GM23248 (cell line): ENCODE results near the gene ZBTB40. TPM values are rescaled to one million over a fixed set of nuclear protein-coding genes. Genes with fewer than 3 reads are reported as not detected.

ENCODE experiments used
- DNase-seq: peaks from one replicate; pipeline ENCODE4 v3.0.0-alpha.2; 2015
- H2AFZ ChIP-seq: fragments of 200-600 bp; sonication (generic); 2 replicates; pipeline ENCODE4 v1.6.1; 2016; ENCODE audit warnings: antibody characterized with exemption
- H3F3A ChIP-seq: fragments of 200-600 bp; sonication (generic); 2 replicates; pipeline ENCODE4 v1.6.1; 2016; ENCODE audit warnings: mild to moderate bottlenecking, antibody characterized with exemption, mixed run types; ENCODE audit not compliant: insufficient read depth
- H3K27ac ChIP-seq: fragments of 200-600 bp; sonication (generic); 2 replicates; pipeline ENCODE4 v1.5.1; 2016; ENCODE audit warnings: mild to moderate bottlenecking
- H3K27me3 ChIP-seq: fragments of 200-600 bp; sonication (generic); replicated peaks from 2 replicates; pipeline ENCODE4 v1.6.1; 2016; ENCODE audit warnings: mild to moderate bottlenecking; ENCODE audit not compliant: insufficient read depth
- H3K36me3 ChIP-seq: fragments of 200-600 bp; sonication (generic); 2 replicates; pipeline ENCODE4 v1.6.1; 2016; ENCODE audit warnings: low read depth, mild to moderate bottlenecking
- H3K4me1 ChIP-seq: fragments of 200-600 bp; sonication (generic); 2 replicates; pipeline ENCODE4 v1.6.1; 2016; ENCODE audit warnings: mild to moderate bottlenecking; ENCODE audit not compliant: insufficient read depth
- H3K4me2 ChIP-seq: fragments of 200-600 bp; sonication (generic); one replicate; pipeline ENCODE4 v1.6.1; 2016; ENCODE audit warnings: mild to moderate bottlenecking; ENCODE audit not compliant: unreplicated experiment
- H3K4me3 ChIP-seq: fragments of 200-600 bp; sonication (generic); 2 replicates; pipeline ENCODE4 v1.5.1; 2016; ENCODE audit warnings: mild to moderate bottlenecking
- H3K79me2 ChIP-seq: fragments of 200-600 bp; sonication (generic); 2 replicates; pipeline ENCODE4 v1.6.1; 2016; ENCODE audit warnings: mild to moderate bottlenecking; ENCODE audit not compliant: insufficient read depth
- H3K9ac ChIP-seq: fragments of 200-600 bp; sonication (generic); 2 replicates; pipeline ENCODE4 v1.6.1; 2016; ENCODE audit warnings: mild to moderate bottlenecking
- H3K9me2 ChIP-seq: fragments of 200-600 bp; sonication (generic); 2 replicates; pipeline ENCODE4 v1.6.1; 2016; ENCODE audit warnings: mixed run types, mild to moderate bottlenecking, moderate library complexity; ENCODE audit not compliant: insufficient read depth
- H3K9me3 ChIP-seq: fragments of 200-600 bp; sonication (generic); one replicate; pipeline ENCODE4 v1.6.1; 2017; ENCODE audit warnings: low read depth
- H4K20me1 ChIP-seq: fragments of 200-600 bp; sonication (generic); 2 replicates; pipeline ENCODE4 v1.6.0; 2016; ENCODE audit not compliant: insufficient read depth
- EZH2 ChIP-seq: fragments of 200-600 bp; sonication (generic); IDR thresholded peaks from 2 replicates; pipeline ENCODE4 v1.6.1; 2018; ENCODE audit warnings: antibody characterized with exemption, mild to moderate bottlenecking; ENCODE audit not compliant: insufficient read depth, poor library complexity, severe bottlenecking
- EZH2phosphoT487 ChIP-seq: fragments of 200-600 bp; sonication (generic); IDR thresholded peaks from 2 replicates; pipeline ENCODE4 v1.6.1; 2018; ENCODE audit warnings: antibody characterized with exemption, moderate library complexity, mild to moderate bottlenecking, low read depth; ENCODE audit not compliant: insufficient read depth
- WGBS, 2 experiments: methylation state at CpG; one replicate each; pipeline ENCODE4 v1.1.6; 2015 to 2017; ENCODE audit warnings: low lambda C conversion rate in 2 of 2, low coverage in 1 of 2; ENCODE audit errors: missing lambda C conversion rate in 2 of 2; 5-methylcytosine and 5-hydroxymethylcytosine counted together
- in situ Hi-C: fragments of 300-500 bp; cut with MboI; formaldehyde crosslinking; loops from 2 replicates; pipeline ENCODE4 v1.15.0; 2020
- polyA plus RNA-seq: library from polyadenylated mRNA; unstranded; fragments of >200 nt; fragmentation: Nextera tagmentation; extraction: Ambion mirVana; gene quantifications from 2 replicates; pipeline ENCODE4 v1.2.1, GENCODE V29; 2016
- total RNA-seq: library from RNA; depleted of rRNA; stranded (reverse); fragments of >200 nt; shearing (Covaris generic); gene quantifications from 2 replicates; pipeline ENCODE4 v1.2.3, GENCODE V29; 2014

ZBTB40 gene
- total and polyA plus RNA-seq, 2 experiments from 2014 or later, result 3.3 to 8.1 TPM

- no peak for TF ChIP-seq EZH2
- no peak for TF ChIP-seq EZH2phosphoT487
- no peaks in the 10 kb centered on the region for H3F3A ChIP-seq
- no peaks in the 10 kb centered on the region for H3K36me3 ChIP-seq
- H3K4me1 ChIP-seq, result no peaks in the 10 kb centered on the region
- H3K4me3 ChIP-seq, result no peak overlapping the region
- H3K9me3 ChIP-seq, result no peaks in the 10 kb centered on the region
- H3K27me3 ChIP-seq, result no peaks in the 10 kb centered on the region
- no peak overlapping the region for H2AFZ ChIP-seq
- H3K9ac ChIP-seq, result no peak overlapping the region
- no peaks in the 10 kb centered on the region for H3K79me2 ChIP-seq
- no peaks in the 10 kb centered on the region for H4K20me1 ChIP-seq
- DNase-seq, result no peak
- H3K9me2 ChIP-seq, result no peaks in the 10 kb centered on the region
- 65 to 69% methylated on average over 13 of the region's 13 CpGs for WGBS, 2 experiments
- H3K27ac ChIP-seq, result no peak overlapping the region
- H3K4me2 ChIP-seq, result no peak overlapping the region
- in situ Hi-C loops, result no loop called here
Observed at GRCh38 chr1:22537441-22538139, 85.9 kb downstream of the ZBTB40 start.

GRCh38 chr1:22539510-22540118 lies 88.0 kb downstream of the ZBTB40 start:
- no peak for DNase-seq
- Histone ChIP-seq H3K4me1 (no peaks in the 10 kb centered on the region), H4K20me1 (no peaks in the 10 kb centered on the region), H3F3A (no peaks in the 10 kb centered on the region), H3K4me3 (no peak overlapping the region), H3K4me2 (no peak overlapping the region), H3K27ac (no peak overlapping the region), H3K9me2 (no peaks in the 10 kb centered on the region), H3K36me3 (no peaks in the 10 kb centered on the region), H3K79me2 (no peaks in the 10 kb centered on the region), H3K9me3 (no peaks in the 10 kb centered on the region), H3K27me3 (no peaks in the 10 kb centered on the region), H2AFZ (no peak overlapping the region), H3K9ac (no peak overlapping the region)
- in situ Hi-C loops, result no loop called here
- TF ChIP-seq EZH2, result no peak
- no peak for TF ChIP-seq EZH2phosphoT487
- 85% methylated on average over 15 to 16 of the region's 16 CpGs for WGBS, 2 experiments

GRCh38 chr1:22540337-22540736 lies 88.7 kb downstream of the ZBTB40 start:
- Histone ChIP-seq H3K4me2 (no peak overlapping the region), H3K27me3 (peaks cover 3% of the 10 kb centered on the region), H3K9me3 (no peaks in the 10 kb centered on the region), H4K20me1 (no peaks in the 10 kb centered on the region), H3K9me2 (no peaks in the 10 kb centered on the region), H3F3A (no peaks in the 10 kb centered on the region), H3K4me1 (no peaks in the 10 kb centered on the region), H3K4me3 (no peak overlapping the region), H3K36me3 (no peaks in the 10 kb centered on the region), H3K9ac (no peak overlapping the region), H3K27ac (no peak overlapping the region), H3K79me2 (no peaks in the 10 kb centered on the region), H2AFZ (no peak overlapping the region)
- 50 to 57% methylated on average over 5 of the region's 5 CpGs for WGBS, 2 experiments
- peak; percentile 40 for DNase-seq
- TF ChIP-seq EZH2 (no peak), EZH2phosphoT487 (no peak)
- in situ Hi-C loops, result no loop called here

GRCh38 chr1:22542886-22543285 lies 91.2 kb downstream of the ZBTB40 start:
- in situ Hi-C loops, result no loop called here
- no peak for DNase-seq

More at GRCh38 chr1:22542886-22543285, 91.2 kb downstream of the ZBTB40 start:
- Histone ChIP-seq H3K9me2 (no peaks in the 10 kb centered on the region), H3K79me2 (no peaks in the 10 kb centered on the region), H3K4me1 (no peaks in the 10 kb centered on the region), H3K27ac (no peak overlapping the region), H3K4me2 (no peak overlapping the region), H4K20me1 (no peaks in the 10 kb centered on the region), H3K4me3 (no peak overlapping the region), H2AFZ (no peak overlapping the region), H3K9me3 (no peaks in the 10 kb centered on the region), H3K27me3 (peaks cover 19% of the 10 kb centered on the region), H3K9ac (no peak overlapping the region), H3K36me3 (no peaks in the 10 kb centered on the region), H3F3A (no peaks in the 10 kb centered on the region)
- 82 to 84% methylated on average over 9 of the region's 9 CpGs for WGBS, 2 experiments
- TF ChIP-seq EZH2 (no peak), EZH2phosphoT487 (no peak)
